GM10266 (cell line): ENCODE measurements around the gene B3GNT3.

ENCODE experiments used
- DNase-seq: peaks from one replicate; pipeline ENCODE4 v3.0.0; 2012; ENCODE audit errors: extremely low spot score
- CTCF ChIP-seq: IDR thresholded peaks from 2 replicates; pipeline ENCODE4 v1.5.1; 2012; ENCODE audit warnings: mild to moderate bottlenecking, low read depth; ENCODE audit not compliant: control insufficient read depth, insufficient read depth; ENCODE audit errors: missing control alignments

B3GNT3 gene

GRCh38 chr19:17860993-17861360 is 66.0 kb downstream of the B3GNT3 start:
- TF ChIP-seq CTCF: no peak
- no peak for DNase-seq

- no peak for TF ChIP-seq CTCF
- no peak for DNase-seq
Measured at GRCh38 chr19:17861542-17862402, 66.8 kb downstream of the B3GNT3 start.

GRCh38 chr19:17862711-17863519 is 68.0 kb downstream of the B3GNT3 start:
- TF ChIP-seq CTCF: peak; percentile 21
- DNase-seq: no peak
